Activated CD8-positive, alpha-beta memory T cell treated with anti-CD3 and anti-CD28 coated beads, Interleukin-2, amount 50 U/mL, for 1 hour (primary cell): ENCODE measurements around the gene NUCKS1.

Experiments used
- DNase-seq: peaks from one replicate; pipeline ENCODE4 v3.0.0-alpha.2; 2020; ENCODE audit errors: extremely low read depth

NUCKS1 gene

GRCh38 chr1:205669341-205670149, 80.4 kb downstream of the NUCKS1 start:
- no peak for DNase-seq

- DNase-seq, result no peak
These were observed 81.0 kb downstream of the NUCKS1 start for GRCh38 chr1:205668951-205669340.

GRCh38 chr1:205667909-205668643, 81.9 kb downstream of the NUCKS1 start:
- DNase-seq, result no peak

GRCh38 chr1:205666372-205667166, 83.4 kb downstream of the NUCKS1 start:
- no peak for DNase-seq

- DNase-seq, result no peak
These were observed 84.6 kb downstream of the NUCKS1 start for GRCh38 chr1:205665201-205666045.

GRCh38 chr1:205664399-205665017, 85.5 kb downstream of the NUCKS1 start:
- DNase-seq, result no peak

GRCh38 chr1:205663286-205663936, 86.6 kb downstream of the NUCKS1 start:
- DNase-seq, result no peak
